ENCODE measurements around the gene RYR1.

RYR1 gene

DNA sequence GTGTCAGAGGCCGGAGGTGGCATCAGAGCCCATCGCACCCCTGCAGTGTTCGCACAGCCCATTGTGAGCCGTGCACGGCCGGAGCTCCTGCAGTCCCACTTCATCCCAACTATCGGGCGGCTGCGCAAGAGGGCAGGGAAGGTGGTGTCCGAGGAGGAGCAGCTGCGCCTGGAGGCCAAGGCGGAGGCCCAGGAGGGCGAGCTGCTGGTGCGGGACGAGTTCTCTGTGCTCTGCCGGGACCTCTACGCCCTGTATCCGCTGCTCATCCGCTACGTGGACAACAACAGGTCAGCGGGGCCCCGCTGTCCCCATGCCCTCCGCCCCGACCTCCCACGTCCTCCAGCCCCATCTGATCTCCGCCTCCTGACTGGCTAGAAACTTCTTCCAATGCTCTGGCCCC is 85.7 kb downstream of the RYR1 start:
- H3K36me3 ChIP-seq (ENCODE audit: low read depth): no peaks in the 10 kb centered on the region
- no peak for DNase-seq (ENCODE audit: low spot score)
- H3K27me3 ChIP-seq (ENCODE audit: insufficient read depth, poor library complexity, severe bottlenecking): no peaks in the 10 kb centered on the region
- H3K4me3 ChIP-seq (ENCODE audit: severe bottlenecking): no peak overlapping the region
- no peak overlapping the region for H3K27ac ChIP-seq (ENCODE audit: poor library complexity, severe bottlenecking)
- H3K9me3 ChIP-seq (ENCODE audit: severe bottlenecking): no peaks in the 10 kb centered on the region
- no peak for TF ChIP-seq CTCF (IDR thresholded peaks at IDR 0.05; ENCODE audit: poor library complexity, severe bottlenecking)
- H3K4me1 ChIP-seq (ENCODE audit: insufficient read depth, poor library complexity, severe bottlenecking): no peaks in the 10 kb centered on the region
- ATAC-seq (ENCODE audit: low read depth): no peak

DNA sequence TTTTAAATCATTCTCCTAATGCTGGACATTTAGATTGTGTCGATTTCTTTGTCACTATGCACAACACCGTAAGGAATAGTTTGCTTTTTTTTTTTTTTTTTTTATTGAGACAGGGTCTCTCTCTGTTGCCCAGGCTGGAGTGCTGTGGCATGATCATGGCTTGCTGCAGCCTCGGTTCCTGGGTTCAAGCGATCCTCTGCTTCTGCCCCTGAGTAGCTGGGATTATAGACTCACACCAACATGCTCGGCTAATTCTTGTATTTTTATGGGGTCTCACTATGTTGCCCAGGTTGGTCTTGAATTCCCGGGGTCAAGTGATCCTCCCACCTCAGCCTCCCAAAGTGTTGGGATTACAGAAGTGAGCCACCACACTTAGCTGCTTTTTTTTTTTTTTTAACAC is 86.5 kb downstream of the RYR1 start:
- Histone ChIP-seq H3K36me3 (ENCODE audit: low read depth) (no peaks in the 10 kb centered on the region), H3K27me3 (ENCODE audit: insufficient read depth, poor library complexity, severe bottlenecking) (no peaks in the 10 kb centered on the region), H3K4me1 (ENCODE audit: insufficient read depth, poor library complexity, severe bottlenecking) (no peaks in the 10 kb centered on the region), H3K4me3 (ENCODE audit: severe bottlenecking) (no peak overlapping the region), H3K9me3 (ENCODE audit: severe bottlenecking) (no peaks in the 10 kb centered on the region), H3K27ac (ENCODE audit: poor library complexity, severe bottlenecking) (no peak overlapping the region)
- ATAC-seq (ENCODE audit: low read depth): no peak
- DNase-seq (ENCODE audit: low spot score): no peak
- no peak for TF ChIP-seq CTCF (IDR thresholded peaks at IDR 0.05; ENCODE audit: poor library complexity, severe bottlenecking)

DNA sequence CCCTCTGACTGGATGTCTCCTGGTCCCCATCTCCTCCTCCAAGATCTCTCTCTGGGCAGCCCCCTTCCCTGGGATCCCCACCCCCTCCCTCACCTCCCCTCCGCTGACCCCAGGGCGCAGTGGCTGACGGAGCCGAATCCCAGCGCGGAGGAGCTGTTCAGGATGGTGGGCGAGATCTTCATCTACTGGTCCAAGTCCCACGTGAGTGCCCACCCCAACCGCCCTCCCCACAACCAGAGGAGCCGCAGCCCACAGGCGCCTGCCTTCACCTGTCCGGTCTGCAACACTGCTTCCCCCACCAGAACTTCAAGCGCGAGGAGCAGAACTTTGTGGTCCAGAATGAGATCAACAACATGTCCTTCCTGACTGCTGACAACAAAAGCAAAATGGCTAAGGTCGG is 89.4 kb downstream of the RYR1 start:
- no peak overlapping the region for H3K27ac ChIP-seq (ENCODE audit: poor library complexity, severe bottlenecking)
- no peak for ATAC-seq (ENCODE audit: low read depth)
- DNase-seq (ENCODE audit: low spot score): no peak
- no peaks in the 10 kb centered on the region for H3K36me3 ChIP-seq (ENCODE audit: low read depth)
- no peak overlapping the region for H3K4me3 ChIP-seq (ENCODE audit: severe bottlenecking)
- no peaks in the 10 kb centered on the region for H3K27me3 ChIP-seq (ENCODE audit: insufficient read depth, poor library complexity, severe bottlenecking)
- TF ChIP-seq CTCF (IDR thresholded peaks at IDR 0.05; ENCODE audit: poor library complexity, severe bottlenecking): no peak
- H3K9me3 ChIP-seq (ENCODE audit: severe bottlenecking): no peaks in the 10 kb centered on the region
- no peaks in the 10 kb centered on the region for H3K4me1 ChIP-seq (ENCODE audit: insufficient read depth, poor library complexity, severe bottlenecking)

GRCh38 chr19:38523319-38523718 is 89.8 kb downstream of the RYR1 start:
- no peaks in the 10 kb centered on the region for H3K27me3 ChIP-seq (ENCODE audit: insufficient read depth, poor library complexity, severe bottlenecking)
- H3K9me3 ChIP-seq (ENCODE audit: severe bottlenecking): no peaks in the 10 kb centered on the region
- no peaks in the 10 kb centered on the region for H3K36me3 ChIP-seq (ENCODE audit: low read depth)
- DNase-seq (ENCODE audit: low spot score) (no peak), ATAC-seq (ENCODE audit: low read depth) (no peak)
- no peak overlapping the region for H3K27ac ChIP-seq (ENCODE audit: poor library complexity, severe bottlenecking)
- TF ChIP-seq CTCF (IDR thresholded peaks at IDR 0.05; ENCODE audit: poor library complexity, severe bottlenecking): no peak
- no peaks in the 10 kb centered on the region for H3K4me1 ChIP-seq (ENCODE audit: insufficient read depth, poor library complexity, severe bottlenecking)
- no peak overlapping the region for H3K4me3 ChIP-seq (ENCODE audit: severe bottlenecking)

- no peak for DNase-seq (ENCODE audit: low spot score)
- H3K9me3 ChIP-seq (ENCODE audit: severe bottlenecking): no peaks in the 10 kb centered on the region
- no peak overlapping the region for H3K4me3 ChIP-seq (ENCODE audit: severe bottlenecking)
- no peaks in the 10 kb centered on the region for H3K27me3 ChIP-seq (ENCODE audit: insufficient read depth, poor library complexity, severe bottlenecking)
- no peak overlapping the region for H3K27ac ChIP-seq (ENCODE audit: poor library complexity, severe bottlenecking)
- TF ChIP-seq CTCF (IDR thresholded peaks at IDR 0.05; ENCODE audit: poor library complexity, severe bottlenecking): no peak
- H3K4me1 ChIP-seq (ENCODE audit: insufficient read depth, poor library complexity, severe bottlenecking): no peaks in the 10 kb centered on the region
- no peak for ATAC-seq (ENCODE audit: low read depth)
- H3K36me3 ChIP-seq (ENCODE audit: low read depth): no peaks in the 10 kb centered on the region
Measured at GRCh38 chr19:38524369-38524768, 90.9 kb downstream of the RYR1 start.
